Activated CD8-positive, alpha-beta memory T cell treated with anti-CD3 and anti-CD28 coated beads, Interleukin-2, amount 50 U/mL, for 48 hours (primary cell): Measurements from ENCODE around the gene GATD1.

Source experiments
- DNase-seq: peaks from one replicate; pipeline ENCODE4 v3.0.0-alpha.2; 2020

The GATD1 gene

GRCh38 chr11:794766-795633 is 17.7 kb upstream of the GATD1 start:
- DNase-seq: no peak

- no peak for DNase-seq
These were observed 16.9 kb upstream of the GATD1 start for GRCh38 chr11:794013-794765.

GRCh38 chr11:793556-793955 is 16.3 kb upstream of the GATD1 start:
- DNase-seq: no peak

GRCh38 chr11:792873-793272 is 15.6 kb upstream of the GATD1 start:
- no peak for DNase-seq

GRCh38 chr11:792535-792821 is 15.2 kb upstream of the GATD1 start:
- no peak for DNase-seq

- no peak for DNase-seq
These were observed 14.6 kb upstream of the GATD1 start for GRCh38 chr11:791658-792534.

- no peak for DNase-seq
These were observed 13.7 kb upstream of the GATD1 start for GRCh38 chr11:790721-791564.

- DNase-seq: peak; percentile 84
These were observed 12.7 kb upstream of the GATD1 start, which contains the start of gene CEND1 for GRCh38 chr11:789943-790342. CEND1 (minus strand) TSS chr11:790090; CDS start chr11:788576, 1,514 bp downstream.

- DNase-seq: no peak
These were observed 12.0 kb upstream of the GATD1 start for GRCh38 chr11:788953-789940.

- no peak for DNase-seq
These were observed 10.8 kb upstream of the GATD1 start for GRCh38 chr11:788009-788640.

GRCh38 chr11:787084-787675 is 9.9 kb upstream of the GATD1 start:
- DNase-seq: no peak

- DNase-seq: no peak
These were observed 9.2 kb upstream of the GATD1 start for GRCh38 chr11:786235-787083.

GRCh38 chr11:783581-784015 is 6.3 kb upstream of the GATD1 start:
- DNase-seq: no peak

- no peak for DNase-seq
These were observed 5.2 kb upstream of the GATD1 start for GRCh38 chr11:782264-783174.

GRCh38 chr11:779955-780532 is 2.8 kb upstream of the GATD1 start:
- DNase-seq: no peak

GRCh38 chr11:778976-779954 is 2.0 kb upstream of the GATD1 start:
- no peak for DNase-seq
